Motor neuron (in vitro differentiated cells): ENCODE results near the gene NAA60. TPM values are rescaled to one million over a fixed set of nuclear protein-coding genes. Genes with fewer than 3 reads are reported as not detected.

Experiments used
- ATAC-seq, 8 experiments: fragments of 200-7000 bp; cut with Tn5 transposase; replicated peaks in 6 of 8; 2 replicates each; pipeline ENCODE4 v1.8.0; 2021; ENCODE audit warnings: mild to moderate bottlenecking in 8 of 8, moderate library complexity in 8 of 8
- H3K27ac ChIP-seq, 2 donors: fragments of 250-450 bp; sonication (Bioruptor Pico); 2 replicates each; pipeline ENCODE4 v1.9.0; 2021; ENCODE audit warnings: antibody characterized with exemption in 2 of 2, mild to moderate bottlenecking in 2 of 2, moderate library complexity in 1 of 2
- H3K4me1 ChIP-seq, 2 donors: fragments of 250-450 bp; sonication (Bioruptor Pico); replicated peaks in 1 of 2; 2 replicates each; pipeline ENCODE4 v1.6.1; 2021; ENCODE audit warnings: antibody characterized with exemption in 2 of 2, mild to moderate bottlenecking in 2 of 2, moderate library complexity in 1 of 2
- H3K4me3 ChIP-seq, 5 donors: fragments of 250-450 bp; sonication (Bioruptor Pico); 2 replicates each; pipeline ENCODE4 v1.9.0; 2021; ENCODE audit warnings: antibody characterized with exemption in 5 of 5, mild to moderate bottlenecking in 5 of 5, moderate library complexity in 4 of 5
- WGBS, 10 experiments: fragments of 450-650 bp; shearing (Covaris generic); methylation state at CpG; one replicate each; pipeline ENCODE4 v1.0.0; 2022; 5-methylcytosine and 5-hydroxymethylcytosine counted together
- in situ Hi-C, 9 experiments: fragments of 400-800 bp; cut with MboI; loops; one replicate each; pipeline ENCODE4 v1.15.0; 2021; ENCODE audit warnings: low sequenced_read_pairs in 9 of 9, low pct_unique_long_range_greater_than_20kb in 2 of 9; ENCODE audit not compliant: unreplicated experiment in 9 of 9
- total RNA-seq, 8 experiments: library from RNA; unstranded; fragments of 300-600 nt; gene quantifications; 2 replicates each; pipeline versions ENCODE4 v1.2.3 to v1.2.4, GENCODE V29; 2022

NAA60 gene
- total RNA-seq, 8 experiments from 2014 or later = 15.1 to 53.4 (median 25.3) TPM

DNA sequence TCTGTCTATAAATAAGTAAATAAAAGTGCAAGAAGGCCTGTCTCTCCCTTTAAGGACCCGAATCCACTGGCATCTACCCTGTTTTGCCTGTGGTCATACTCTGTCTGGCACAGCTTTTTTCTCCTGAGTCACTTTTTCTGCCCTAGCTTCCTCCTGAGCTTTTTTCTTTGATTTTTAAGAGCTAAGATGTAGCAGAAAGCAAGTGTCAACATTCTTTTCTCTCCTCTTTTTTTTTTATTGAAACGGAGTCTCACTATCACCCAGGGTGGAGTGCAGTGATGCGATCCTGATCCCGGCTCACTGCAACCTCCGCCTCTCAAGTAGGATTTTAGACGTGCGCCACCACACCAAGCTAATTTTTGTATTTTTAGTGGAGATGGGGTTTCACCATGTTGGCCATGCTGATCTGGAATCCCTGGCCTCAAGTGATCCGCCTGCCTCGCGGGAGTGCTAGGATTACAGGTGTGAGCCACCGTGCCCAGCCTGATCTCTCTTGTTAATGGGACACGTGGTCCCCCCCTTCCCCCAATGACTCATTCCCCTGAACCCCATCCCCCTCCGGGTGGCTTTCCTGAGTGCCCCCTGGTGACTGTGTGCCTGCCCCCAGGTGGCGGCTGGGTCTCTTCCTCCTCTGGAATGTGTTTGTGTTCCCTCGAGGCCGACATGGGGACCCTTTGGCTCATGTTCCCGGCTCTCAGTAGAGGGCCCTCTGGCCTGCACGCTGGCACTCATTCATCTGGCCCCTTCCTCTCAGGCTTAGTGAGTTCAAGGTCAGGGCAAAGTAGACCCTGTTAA lies 37.6 kb downstream of the NAA60 start:
- in situ Hi-C loops = no loop called here
- H3K27ac ChIP-seq = no peak overlapping the region
- no peak overlapping the region for H3K4me3 ChIP-seq
- no peaks in the 10 kb centered on the region for H3K4me1 ChIP-seq
- ATAC-seq = no peak
- WGBS, 10 experiments = 20 to 100% (median 100%) methylated on average over 1 to 6 of the region's 18 CpGs; no CpG with 5 or more reads in 3 of the 10 experiments

DNA sequence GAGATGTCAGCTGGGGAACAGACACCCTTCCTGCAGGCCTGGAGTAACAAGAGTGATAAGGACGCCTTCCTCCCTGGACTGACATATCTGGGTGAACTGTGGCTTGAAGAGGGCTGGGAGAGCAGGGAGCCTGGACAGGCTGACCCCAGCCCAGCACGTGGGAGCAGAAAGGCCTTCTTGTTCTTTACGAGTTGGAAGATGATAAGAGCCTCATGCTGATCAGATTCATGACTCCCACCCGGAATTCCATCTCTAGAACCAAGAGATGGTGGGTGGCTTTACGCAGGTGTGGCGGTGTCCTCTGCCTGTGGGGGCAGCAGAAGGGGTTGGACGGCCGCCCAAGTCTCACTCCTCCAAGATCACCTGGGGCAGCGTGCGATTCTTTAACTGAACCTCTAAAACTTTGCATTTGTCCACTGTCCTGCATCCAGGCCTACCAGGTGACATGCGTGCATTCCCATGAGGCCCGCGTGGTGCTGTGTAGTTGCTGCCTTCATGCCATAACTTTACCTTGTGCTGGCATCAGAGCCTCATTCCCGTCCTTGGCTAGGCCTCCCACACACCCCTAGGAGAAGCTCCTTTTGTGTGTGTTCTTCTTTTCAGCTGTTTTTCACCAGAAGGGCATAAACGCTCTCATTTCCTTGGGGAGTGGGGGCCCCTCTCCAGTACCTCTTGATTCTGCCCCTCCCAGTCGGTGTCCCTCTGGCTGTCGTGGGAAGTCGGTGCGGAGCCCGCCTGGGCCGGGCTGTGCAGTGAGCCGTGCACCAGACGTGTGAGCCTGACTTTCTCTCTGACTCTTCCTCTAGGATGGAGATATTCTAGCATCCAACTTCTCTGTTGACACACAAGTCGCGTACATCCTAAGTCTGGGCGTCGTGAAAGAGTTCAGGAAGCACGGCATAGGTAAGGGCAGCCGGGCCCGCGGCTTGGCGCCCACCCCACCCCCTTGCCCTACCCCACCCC lies 38.5 kb downstream of the NAA60 start:
- WGBS, 10 experiments = 20 to 100% (median 90%) methylated on average over 2 to 8 of the region's 32 CpGs; no CpG with 5 or more reads in 3 of the 10 experiments
- in situ Hi-C loops = no loop called here
- Histone ChIP-seq H3K4me3 (no peak overlapping the region), H3K4me1 (no peaks in the 10 kb centered on the region), H3K27ac (no peak overlapping the region)
- no peak for ATAC-seq

DNA sequence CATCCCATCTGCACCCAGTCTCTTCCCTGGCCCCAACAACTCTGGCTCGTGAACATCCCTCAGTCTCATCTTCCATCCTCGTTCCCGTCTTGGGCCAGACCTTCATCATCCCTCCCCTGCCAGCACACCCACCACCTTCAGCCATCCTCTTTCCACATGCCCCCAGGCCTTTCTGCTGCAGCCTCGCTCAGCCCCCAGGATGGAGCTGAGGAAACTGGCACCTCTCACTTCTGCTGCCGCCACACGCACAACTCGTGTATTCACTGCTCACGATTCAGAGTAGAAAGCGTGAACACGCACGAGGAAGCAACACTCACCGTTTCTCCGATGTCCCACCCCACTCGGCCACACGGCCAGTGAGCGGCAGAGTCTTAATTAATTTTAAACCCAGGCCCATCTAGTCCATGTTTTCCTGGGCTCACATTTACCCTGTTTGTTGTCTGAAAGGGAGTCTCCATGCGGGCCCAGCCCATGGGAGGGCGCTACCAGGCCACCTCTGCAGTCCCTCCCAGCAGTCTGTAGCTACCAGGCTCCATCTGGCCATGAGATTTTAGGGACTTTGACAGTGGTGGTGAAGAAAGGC lies 39.3 kb downstream of the NAA60 start:
- 80 to 98% (median 91%) methylated on average over 2 to 11 of the region's 18 CpGs; no CpG with 5 or more reads in 3 of the 10 experiments for WGBS, 10 experiments
- ATAC-seq = no peak
- H3K4me3 ChIP-seq = no peak overlapping the region
- in situ Hi-C loops = no loop called here
- H3K4me1 ChIP-seq = no peaks in the 10 kb centered on the region
- no peak overlapping the region for H3K27ac ChIP-seq

DNA sequence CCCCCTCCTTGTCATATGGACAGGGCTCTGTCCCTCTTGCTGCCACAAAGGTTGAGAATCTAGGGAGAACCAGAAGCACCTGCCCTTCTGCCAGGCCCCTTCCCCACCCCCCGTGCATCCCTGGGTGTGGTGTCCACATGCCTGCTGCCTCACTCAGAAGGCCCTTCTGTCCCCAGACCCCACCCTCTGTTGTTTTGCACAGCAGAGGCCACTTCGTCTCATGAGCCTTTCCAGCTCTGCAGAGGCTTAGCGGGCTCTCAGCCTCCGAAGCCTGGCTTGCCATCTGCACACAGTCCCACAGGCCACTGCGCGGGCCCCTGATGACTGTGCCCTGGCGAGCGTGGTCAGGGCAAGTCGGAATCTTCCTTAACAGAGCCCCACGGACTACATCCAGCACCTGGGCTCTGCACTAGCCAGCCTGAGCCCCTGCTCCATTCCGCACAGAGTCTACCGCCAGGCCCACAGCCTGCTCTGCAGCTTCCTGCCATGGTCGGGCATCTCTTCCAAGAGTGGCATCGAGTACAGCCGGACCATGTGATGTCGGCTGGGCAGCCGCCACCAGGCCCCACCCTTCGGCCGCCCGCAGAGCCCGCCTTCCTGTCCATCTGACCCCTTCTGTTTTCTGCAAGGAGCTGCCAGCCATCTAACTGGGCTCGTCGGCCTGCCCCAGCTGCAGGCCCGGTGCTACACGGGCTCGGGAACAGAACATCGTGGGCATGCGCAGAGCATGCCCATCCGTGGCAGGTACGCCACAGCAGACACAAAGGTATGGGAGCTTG lies 41.0 kb downstream of the NAA60 start:
- ATAC-seq = peak in 7 of 8 experiments; percentile 11 to 37 (median 22)
- no peaks in the 10 kb centered on the region for H3K4me1 ChIP-seq
- WGBS, 10 experiments = 76 to 100% (median 93%) methylated on average over 1 to 7 of the region's 30 CpGs; no CpG with 5 or more reads in 5 of the 10 experiments
- no peak overlapping the region for H3K27ac ChIP-seq
- no peak overlapping the region for H3K4me3 ChIP-seq
- in situ Hi-C loops = no loop called here

DNA sequence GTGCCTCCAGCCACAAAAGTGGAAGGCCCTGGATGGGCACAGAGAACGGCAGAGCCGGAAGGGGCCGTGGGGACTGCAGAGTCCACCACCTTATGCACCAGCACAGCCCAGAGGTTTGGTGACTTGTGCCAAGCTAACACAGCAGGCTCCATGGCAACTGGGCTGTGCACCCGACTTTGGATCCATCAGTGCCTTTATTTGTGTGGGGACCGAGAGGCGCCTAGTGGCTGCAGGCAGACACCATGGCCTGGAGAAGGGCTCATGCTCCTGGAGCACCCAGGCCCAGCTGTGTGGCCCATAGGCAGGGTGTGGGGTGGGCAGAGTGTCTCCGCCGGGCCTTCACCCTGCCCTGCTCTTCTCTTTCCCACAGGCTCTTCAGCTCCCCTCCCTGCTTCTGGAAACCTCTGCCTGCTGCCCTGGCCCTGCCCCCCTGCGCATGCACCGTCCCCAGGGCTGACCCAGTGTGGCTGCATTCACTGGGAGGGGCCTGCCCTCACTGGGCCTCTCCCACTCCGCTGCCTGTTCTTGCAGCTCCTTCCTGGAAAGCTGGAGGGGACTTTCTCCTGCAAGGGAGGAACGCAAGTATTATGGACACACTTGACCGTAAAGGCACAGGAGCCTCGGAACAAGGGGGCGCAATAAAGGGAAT lies 41.7 kb downstream of the NAA60 start:
- ATAC-seq = peak in 5 of 8 experiments; percentile 7 to 85 (median 52)
- no peak overlapping the region for H3K27ac ChIP-seq
- 90 to 95% (median 93%) methylated on average over 3 to 10 of the region's 15 CpGs; no CpG with 5 or more reads in 7 of the 10 experiments for WGBS, 10 experiments
- in situ Hi-C loops = no loop called here
- H3K4me3 ChIP-seq = no peak overlapping the region
- no peaks in the 10 kb centered on the region for H3K4me1 ChIP-seq

DNA sequence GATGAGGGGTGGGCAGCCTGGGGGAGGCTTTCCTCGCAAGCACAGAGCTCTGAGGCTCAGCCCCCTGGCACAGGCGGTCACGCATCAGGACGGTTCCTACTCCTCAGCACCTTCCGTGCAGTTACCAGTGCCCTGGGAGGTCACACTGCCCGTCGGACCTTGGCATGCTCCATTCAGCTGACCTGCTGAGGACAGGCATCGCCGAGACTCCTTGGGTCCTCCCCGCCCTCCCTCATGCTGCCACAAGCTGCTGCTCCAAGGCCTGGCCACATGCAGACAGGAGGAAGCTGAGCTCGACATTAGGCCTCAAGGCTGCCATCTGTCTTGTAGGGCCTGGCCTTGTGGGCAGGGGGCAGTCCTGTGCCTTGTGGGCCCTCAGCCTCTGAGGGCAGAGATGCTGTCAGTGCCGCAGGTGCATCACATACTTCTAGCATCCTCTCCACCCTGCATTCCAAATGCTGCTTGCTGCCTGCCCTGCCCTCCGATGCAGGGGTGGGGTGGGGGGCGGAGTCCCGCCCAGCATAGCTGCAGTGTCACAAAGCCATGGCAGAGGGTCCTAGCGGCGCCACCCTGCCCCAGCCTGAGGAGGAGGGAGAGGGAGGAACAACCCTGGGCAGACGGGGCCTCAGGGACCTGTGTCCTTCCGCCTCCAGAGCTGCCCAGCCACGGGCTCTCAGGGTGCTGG lies 42.5 kb downstream of the NAA60 start:
- in situ Hi-C loops = no loop called here
- Histone ChIP-seq H3K27ac (no peak overlapping the region), H3K4me1 (no peaks in the 10 kb centered on the region), H3K4me3 (no peak overlapping the region)
- peak in 7 of 8 experiments; percentile 2 to 21 (median 7) for ATAC-seq
- WGBS, 10 experiments = 67 to 100% (median 87%) methylated on average over 3 to 7 of the region's 20 CpGs; no CpG with 5 or more reads in 6 of the 10 experiments

DNA sequence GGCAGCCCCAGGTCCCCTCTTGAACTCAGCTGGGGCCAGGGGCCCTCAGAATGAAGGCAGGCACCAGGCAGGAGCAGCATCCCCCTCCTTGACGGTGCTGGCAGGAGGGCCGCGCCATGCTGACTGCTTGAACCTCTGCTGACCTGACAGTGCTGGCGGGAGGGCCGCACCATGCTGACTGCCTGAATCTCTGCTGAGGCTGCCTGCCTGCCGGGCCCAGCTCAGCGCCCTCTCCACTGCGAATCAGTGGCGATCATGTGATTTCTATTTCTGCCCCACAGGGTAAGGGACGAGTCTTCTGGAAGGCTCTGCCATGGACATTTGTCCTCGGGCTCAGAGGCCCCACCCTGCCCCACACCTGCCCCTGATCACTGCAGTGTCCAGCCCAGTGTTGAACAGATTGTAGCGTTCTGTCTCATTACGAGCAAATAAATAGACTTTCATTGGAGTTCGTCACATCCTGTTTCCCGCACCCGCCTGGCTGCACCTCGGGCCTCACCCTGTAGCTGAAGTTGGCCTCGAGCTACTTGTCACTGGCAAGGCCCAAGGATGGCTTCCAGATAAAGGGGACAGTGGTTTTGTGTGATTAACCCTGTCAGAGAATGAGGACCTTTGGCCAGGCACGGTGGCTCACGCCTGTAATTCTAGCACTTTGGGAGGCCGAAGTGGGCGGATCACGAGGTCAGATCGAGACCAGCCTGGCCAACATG lies 43.2 kb downstream of the NAA60 start:
- WGBS, 10 experiments = 67 to 100% (median 91%) methylated on average over 1 to 9 of the region's 24 CpGs; no CpG with 5 or more reads in 4 of the 10 experiments
- H3K4me3 ChIP-seq = no peak overlapping the region
- in situ Hi-C loops = no loop called here
- H3K4me1 ChIP-seq = no peaks in the 10 kb centered on the region
- ATAC-seq = peak in 5 of 8 experiments; percentile 14 to 35 (median 28)
- H3K27ac ChIP-seq = no peak overlapping the region

DNA sequence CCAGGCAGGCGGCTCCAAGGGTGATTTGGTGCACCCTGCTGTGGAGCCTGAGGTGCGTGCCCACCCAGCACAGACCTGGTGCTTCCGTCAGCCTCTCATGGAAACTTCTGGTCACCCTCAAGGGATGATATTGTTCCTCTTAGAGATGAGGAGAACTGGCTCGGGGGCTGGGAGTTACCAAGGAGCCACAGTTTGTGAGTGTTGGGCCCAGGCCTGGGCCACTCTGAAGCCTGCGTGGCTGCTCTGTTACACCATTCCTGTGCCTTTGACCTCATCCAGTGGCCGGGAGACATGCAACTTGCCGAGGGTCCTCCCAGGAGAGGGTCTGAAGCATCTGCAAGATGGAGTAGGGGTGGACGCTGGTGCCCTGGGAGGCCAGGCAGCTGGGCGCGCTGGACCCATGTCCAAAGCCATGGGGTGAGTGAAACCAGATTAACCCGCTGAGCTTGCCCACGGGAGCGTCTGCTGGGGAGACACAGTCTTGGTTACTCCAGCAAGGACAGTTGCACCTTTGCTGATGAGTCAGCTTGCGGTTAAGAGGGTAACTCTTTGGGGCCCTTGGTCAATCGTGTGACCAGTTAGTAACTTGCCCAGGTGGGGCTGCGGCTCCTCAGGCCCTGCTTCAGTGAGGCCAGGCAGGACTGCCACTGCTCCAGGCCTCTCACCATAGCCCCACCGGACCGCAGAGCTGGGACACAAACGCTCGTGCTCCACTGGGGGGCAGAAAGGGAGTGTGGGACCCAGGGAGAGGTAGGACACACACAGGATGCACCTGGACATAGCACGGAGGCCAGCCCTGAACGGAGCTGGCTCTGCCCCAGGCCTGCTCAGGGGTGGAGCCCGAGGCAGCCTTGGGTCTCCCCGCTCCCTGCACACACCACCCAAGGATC lies 44.3 kb downstream of the NAA60 start:
- no peak overlapping the region for H3K27ac ChIP-seq
- ATAC-seq = peak in 1 of 8 experiments; percentile 19
- 63 to 100% (median 94%) methylated on average over 4 to 12 of the region's 24 CpGs; no CpG with 5 or more reads in 4 of the 10 experiments for WGBS, 10 experiments
- in situ Hi-C loops = no loop called here
- H3K4me3 ChIP-seq = no peak overlapping the region
- H3K4me1 ChIP-seq = no peaks in the 10 kb centered on the region

DNA sequence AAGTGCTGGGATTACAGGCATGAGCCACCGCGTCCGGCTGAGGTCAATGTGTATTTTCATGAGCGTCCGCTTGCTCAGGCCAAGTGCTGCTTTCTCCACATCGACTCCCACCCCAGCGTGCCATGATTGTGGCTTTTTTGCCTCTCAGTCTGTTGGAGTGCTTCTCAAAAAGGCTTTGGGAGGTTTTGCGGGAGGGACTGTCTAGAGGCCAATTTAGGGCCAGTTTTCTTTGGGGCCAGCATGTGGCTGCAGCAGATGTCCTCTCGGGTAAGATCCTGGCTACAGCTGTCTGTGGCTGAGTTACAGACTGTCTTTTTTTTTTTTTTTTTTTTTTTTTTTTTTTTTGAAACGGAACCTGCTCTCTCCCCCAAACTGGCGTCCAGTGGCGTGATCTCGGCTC lies 45.3 kb downstream of the NAA60 start:
- no peak for ATAC-seq
- H3K27ac ChIP-seq = no peak overlapping the region
- no peaks in the 10 kb centered on the region for H3K4me1 ChIP-seq
- H3K4me3 ChIP-seq = no peak overlapping the region
- in situ Hi-C loops = no loop called here
- WGBS, 10 experiments = 0 to 100% (median 79%) methylated on average over 1 to 8 of the region's 13 CpGs; no CpG with 5 or more reads in 4 of the 10 experiments

DNA sequence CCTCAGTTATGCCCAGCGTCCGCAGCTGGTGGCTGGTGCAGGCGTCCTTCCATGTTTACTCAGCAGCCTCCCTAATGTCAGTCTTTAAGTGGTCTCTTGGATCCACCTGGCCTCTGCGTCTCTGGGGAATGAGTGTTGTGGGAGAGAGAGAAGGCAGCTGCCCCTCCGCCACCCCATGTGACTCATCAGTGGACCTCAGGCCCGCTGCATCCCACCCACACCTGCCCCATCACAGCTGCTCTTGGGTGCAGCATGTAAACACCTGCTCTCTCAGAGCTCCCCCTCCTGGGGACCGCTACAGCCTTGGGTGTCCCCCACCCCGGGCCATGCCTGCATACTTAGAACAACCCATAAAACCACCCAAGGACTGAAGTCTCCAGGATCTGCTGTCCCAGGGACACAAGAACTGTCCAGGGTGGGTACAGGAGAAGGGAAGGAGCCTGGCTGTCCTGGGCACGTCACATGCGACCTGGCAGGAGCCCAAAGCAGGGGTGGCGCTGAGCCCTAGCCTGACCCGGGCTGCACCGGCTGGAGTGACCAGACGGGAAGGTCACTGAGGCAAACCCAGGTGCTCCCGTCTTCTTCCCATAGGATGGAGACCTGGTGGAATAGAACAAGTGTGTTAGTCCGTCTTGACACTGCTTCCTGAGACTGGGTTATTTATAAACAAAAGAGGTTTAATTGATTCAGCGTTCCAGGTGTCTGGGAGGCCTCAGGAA lies 47.6 kb downstream of the NAA60 start:
- Histone ChIP-seq H3K4me3 (no peak overlapping the region), H3K27ac (no peak overlapping the region), H3K4me1 (no peaks in the 10 kb centered on the region)
- in situ Hi-C loops = no loop called here
- ATAC-seq = peak in 4 of 8 experiments; percentile 11 to 21 (median 16)
- 60 to 100% (median 75%) methylated on average over 1 to 10 of the region's 17 CpGs; no CpG with 5 or more reads in 2 of the 10 experiments for WGBS, 10 experiments
